H9 (cell line): Measurements from ENCODE around the gene MAST4. TPM values are rescaled to one million over a fixed set of nuclear protein-coding genes. Genes with fewer than 3 reads are reported as not detected.
"Not testable (repeated sequence)": the region's sequence is repeated elsewhere in the genome, so short reads cannot be mapped to it uniquely, and the experiment has no call there.

Source experiments
- DNase-seq: peaks from one replicate; pipeline ENCODE4 v3.0.0-alpha.2; 2017
- H2AFZ ChIP-seq: one replicate; pipeline ENCODE4 v1.6.1; 2013; ENCODE audit warnings: mild to moderate bottlenecking, low read length, control low read depth, moderate library complexity
- H2AK5ac ChIP-seq: 2 replicates; pipeline ENCODE4 v1.6.1; 2013; ENCODE audit warnings: low read length, control low read depth, mixed read lengths; ENCODE audit not compliant: insufficient read length
- H2BK120ac ChIP-seq: one replicate; pipeline ENCODE4 v1.6.1; 2013; ENCODE audit warnings: low read depth, mild to moderate bottlenecking, low read length, control low read depth, inconsistent platforms; ENCODE audit not compliant: poor library complexity, severe bottlenecking
- H2BK12ac ChIP-seq: 2 replicates; pipeline ENCODE4 v1.6.1; 2013; ENCODE audit warnings: low read length, control low read depth, mixed read lengths, low read depth; ENCODE audit not compliant: insufficient read length
- H2BK15ac ChIP-seq: 2 replicates; pipeline ENCODE4 v1.6.1; 2013; ENCODE audit warnings: low read depth, low read length, control low read depth
- H2BK20ac ChIP-seq: one replicate; pipeline ENCODE4 v1.6.1; 2013; ENCODE audit warnings: low read depth, mild to moderate bottlenecking, low read length, control low read depth, inconsistent platforms; ENCODE audit not compliant: poor library complexity, severe bottlenecking
- H2BK5ac ChIP-seq: 2 replicates; pipeline ENCODE4 v1.6.1; 2013; ENCODE audit warnings: low read length, control low read depth, mixed read lengths; ENCODE audit not compliant: insufficient read length
- H3K14ac ChIP-seq: 2 replicates; pipeline ENCODE4 v1.6.1; 2013; ENCODE audit warnings: low read length, control low read depth; ENCODE audit not compliant: insufficient read depth
- H3K18ac ChIP-seq: 2 replicates; pipeline ENCODE4 v1.6.1; 2013; ENCODE audit warnings: low read depth, mild to moderate bottlenecking, mixed read lengths, low read length, control low read depth; ENCODE audit not compliant: insufficient read length
- H3K23ac ChIP-seq: 2 replicates; pipeline ENCODE4 v1.6.1; 2013; ENCODE audit warnings: low read length, control low read depth, mixed read lengths, low read depth; ENCODE audit not compliant: insufficient read length
- H3K23me2 ChIP-seq: 2 replicates; pipeline ENCODE4 v1.6.1; 2013; ENCODE audit warnings: low read depth, mild to moderate bottlenecking, mixed read lengths, low read length, control low read depth; ENCODE audit not compliant: insufficient read length, poor library complexity, severe bottlenecking
- H3K27ac ChIP-seq: 2 replicates; pipeline ENCODE4 v1.5.1; 2013; ENCODE audit warnings: low read length, control low read depth, mixed read lengths, low read depth; ENCODE audit not compliant: insufficient read length
- H3K27me3 ChIP-seq: 2 replicates; pipeline ENCODE4 v1.6.1; 2013; ENCODE audit warnings: low read length, control low read depth, inconsistent platforms; ENCODE audit not compliant: insufficient read depth
- H3K4ac ChIP-seq: 2 replicates; pipeline ENCODE4 v1.6.1; 2013; ENCODE audit warnings: low read depth, mild to moderate bottlenecking, control low read depth, inconsistent platforms, low read length, moderate library complexity
- H3K4me1 ChIP-seq: 2 replicates; pipeline ENCODE4 v1.6.1; 2013; ENCODE audit warnings: low read length, control low read depth, inconsistent platforms; ENCODE audit not compliant: insufficient read depth
- H3K4me2 ChIP-seq: 2 replicates; pipeline ENCODE4 v1.6.1; 2013; ENCODE audit warnings: low read length, control low read depth, mixed read lengths; ENCODE audit not compliant: insufficient read length, insufficient read depth
- H3K56ac ChIP-seq: 2 replicates; pipeline ENCODE4 v1.6.1; 2013; ENCODE audit warnings: low read depth, mild to moderate bottlenecking, mixed read lengths, low read length, control low read depth; ENCODE audit not compliant: insufficient read length
- H3K79me1 ChIP-seq: 2 replicates; pipeline ENCODE4 v1.6.1; 2013; ENCODE audit warnings: low read depth, mild to moderate bottlenecking, moderate library complexity, low read length, control low read depth, inconsistent platforms; ENCODE audit not compliant: insufficient read depth, poor library complexity, severe bottlenecking
- H3K79me2 ChIP-seq: 2 replicates; pipeline ENCODE4 v1.6.1; 2013; ENCODE audit warnings: low read length, control low read depth, inconsistent platforms; ENCODE audit not compliant: insufficient read depth
- H3K9ac ChIP-seq: 2 replicates; pipeline ENCODE4 v1.6.1; 2013; ENCODE audit warnings: low read length, control low read depth, mixed read lengths; ENCODE audit not compliant: insufficient read length; ENCODE audit errors: extremely low read depth
- H3K9me3 ChIP-seq: one replicate; pipeline ENCODE4 v1.6.1; 2013; ENCODE audit warnings: low read depth, low read length, inconsistent platforms; ENCODE audit not compliant: control insufficient read depth
- H3T11ph ChIP-seq: one replicate; pipeline ENCODE4 v1.6.1; 2013; ENCODE audit warnings: mild to moderate bottlenecking, low read length, control low read depth, inconsistent platforms
- H4K20me1 ChIP-seq: one replicate; pipeline ENCODE4 v1.6.1; 2013; ENCODE audit not compliant: control insufficient read depth, insufficient read length, insufficient read depth
- H4K5ac ChIP-seq: 2 replicates; pipeline ENCODE4 v1.6.1; 2013; ENCODE audit warnings: low read depth, mild to moderate bottlenecking, mixed read lengths, low read length, control low read depth; ENCODE audit not compliant: insufficient read length
- H4K8ac ChIP-seq: replicated peaks from 2 replicates; pipeline ENCODE4 v1.6.1; 2013; ENCODE audit warnings: low read length, control low read depth, mixed read lengths, low read depth; ENCODE audit not compliant: insufficient read length
- H4K91ac ChIP-seq: 2 replicates; pipeline ENCODE4 v1.6.1; 2013; ENCODE audit warnings: low read depth, mild to moderate bottlenecking, moderate library complexity, mixed read lengths, low read length, control low read depth; ENCODE audit not compliant: insufficient read length
- H3K27ac Mint-ChIP-seq, 3 experiments: 2 replicates in 2 of 3; 3 replicates in 1 of 3; pipeline ENCODE4 v1.8.0; 2020 to 2021; ENCODE audit warnings: mixed read lengths in 3 of 3, mild to moderate bottlenecking in 1 of 3, moderate library complexity in 1 of 3
- H3K27me3 Mint-ChIP-seq: 2 replicates; pipeline ENCODE4 v1.8.0; 2021; ENCODE audit warnings: low read depth, mild to moderate bottlenecking, moderate library complexity, mixed read lengths
- H3K36me3 Mint-ChIP-seq, 3 experiments: 2 replicates in 2 of 3; 3 replicates in 1 of 3; pipeline ENCODE4 v1.8.0; 2020 to 2021; ENCODE audit warnings: low read depth in 3 of 3, mixed read lengths in 3 of 3; ENCODE audit not compliant: insufficient read depth in 1 of 3
- H3K4me1 Mint-ChIP-seq, 2 experiments: 2 replicates each; pipeline ENCODE4 v1.8.0; 2020; ENCODE audit warnings: mixed read lengths in 2 of 2
- H3K4me3 Mint-ChIP-seq, 2 experiments: 2 replicates in 1 of 2; 3 replicates in 1 of 2; pipeline ENCODE4 v1.8.0; 2020 to 2021; ENCODE audit warnings: mild to moderate bottlenecking in 2 of 2, mixed read lengths in 2 of 2, moderate library complexity in 1 of 2
- H3K9me3 Mint-ChIP-seq, 2 experiments: 2 replicates in 1 of 2; 3 replicates in 1 of 2; pipeline ENCODE4 v1.8.0; 2020; ENCODE audit warnings: mild to moderate bottlenecking in 2 of 2, mixed read lengths in 2 of 2, moderate library complexity in 1 of 2
- CTCF ChIP-seq: fragments of 200-600 bp; sonication (generic); conservative IDR thresholded peaks from 3 replicates; pipeline ENCODE4 v1.8.0; 2021; ENCODE audit warnings: antibody characterized with exemption, mild to moderate bottlenecking
- WGBS: extraction: QIAGEN DNeasy Blood & Tissue Kit; methylation state at CpG from one replicate; pipeline ENCODE4 v1.1.7; 2013; ENCODE audit warnings: missing lambda C conversion rate, low lambda C conversion rate, mixed read lengths; ENCODE audit not compliant: insufficient read length; ENCODE audit errors: extremely low coverage; 5-methylcytosine and 5-hydroxymethylcytosine counted together
- total RNA-seq: library from RNA; stranded (reverse); gene quantifications from 2 replicates; pipeline ENCODE4 v1.2.1, GENCODE V29; 2021

The MAST4 gene
- total RNA-seq, 1 experiment from 2014 or later = 3.7 TPM

- Histone ChIP-seq H3K79me1 (no peaks in the 10 kb centered on the region), H2BK12ac (no peak overlapping the region), H3K27me3 (no peaks in the 10 kb centered on the region), H4K8ac (no peak overlapping the region), H2AK5ac (no peak overlapping the region), H3K56ac (no peak overlapping the region), H3K9me3 (no peaks in the 10 kb centered on the region), H3K18ac (no peak overlapping the region), H3K23me2 (no peaks in the 10 kb centered on the region), H3K4me1 (no peaks in the 10 kb centered on the region), H3K4ac (no peak overlapping the region), H3K23ac (no peak overlapping the region), H3T11ph (no peak overlapping the region), H2BK120ac (no peak overlapping the region), H3K79me2 (no peaks in the 10 kb centered on the region), H2BK15ac (no peak overlapping the region), H2BK5ac (no peak overlapping the region), H3K27ac (no peak overlapping the region), H2AFZ (no peak overlapping the region), H2BK20ac (no peak overlapping the region), H4K5ac (no peak overlapping the region), H4K20me1 (no peaks in the 10 kb centered on the region), H3K9ac (no peak overlapping the region), H3K4me2 (no peak overlapping the region), H4K91ac (no peak overlapping the region), H3K14ac (no peak overlapping the region)
- H3K9me3 Mint-ChIP-seq = peaks cover 0 to 3% of the 10 kb centered on the region in 2 experiments; a peak in 2 of 5 replicates
- TF ChIP-seq CTCF = no peak
- no peak for DNase-seq
- no CpG with 5 or more reads among the region's 4 CpGs for WGBS
- H3K36me3 Mint-ChIP-seq = peaks cover 0 to 7% (median 3%) of the 10 kb centered on the region in 3 experiments; a peak in 3 of 7 replicates
- no peak overlapping the region for H3K4me3 Mint-ChIP-seq
- H3K4me1 Mint-ChIP-seq = no peaks in the 10 kb centered on the region
- no peaks in the 10 kb centered on the region for H3K27me3 Mint-ChIP-seq
- peak overlapping the region in 1 of 3 experiments; percentile 80; a peak in 1 of 7 replicates for H3K27ac Mint-ChIP-seq
These were observed 528.4 kb downstream of the MAST4 start for GRCh38 chr5:67124556-67124955.

DNA sequence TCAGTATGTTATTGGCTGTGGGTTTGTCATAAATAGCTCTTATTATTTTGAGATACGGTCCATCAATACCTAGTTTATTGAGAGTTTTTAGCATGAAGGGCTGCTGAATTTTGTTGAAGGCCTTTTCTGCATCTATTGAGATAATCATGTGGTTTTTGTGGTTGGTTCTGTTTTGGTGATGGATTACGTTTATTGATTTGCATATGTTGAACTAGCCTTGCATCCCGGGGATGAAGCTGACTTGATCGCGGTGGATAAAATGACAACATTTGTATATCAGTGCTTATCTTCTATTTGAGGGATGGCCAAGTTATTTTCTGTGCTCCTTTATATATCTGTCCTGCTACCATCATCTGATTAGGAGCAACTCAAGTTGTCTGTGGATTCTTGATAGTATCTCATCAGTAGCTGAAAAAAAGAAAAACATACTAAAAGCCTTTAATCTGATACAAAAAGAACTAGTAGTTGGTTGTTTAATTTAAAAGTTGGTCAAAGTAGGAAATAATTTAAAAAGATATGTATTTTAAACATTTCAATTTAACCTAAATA lies 531.2 kb downstream of the MAST4 start:
- H3K23me2 ChIP-seq, H3K27me3 Mint-ChIP-seq, H3T11ph ChIP-seq, H3K4me1 Mint-ChIP-seq, H2BK12ac ChIP-seq, H3K4me1 ChIP-seq, H4K20me1 ChIP-seq, H4K5ac ChIP-seq, H2BK5ac ChIP-seq, H4K8ac ChIP-seq, H3K14ac ChIP-seq, H3K18ac ChIP-seq, H2BK15ac ChIP-seq, H3K36me3 Mint-ChIP-seq, H3K56ac ChIP-seq, H3K4me2 ChIP-seq, H3K9ac ChIP-seq, H3K79me2 ChIP-seq, H3K79me1 ChIP-seq, H3K27ac ChIP-seq, H3K4me3 Mint-ChIP-seq, H3K27me3 ChIP-seq, H3K23ac ChIP-seq, H3K27ac Mint-ChIP-seq, H3K9me3 Mint-ChIP-seq, H2BK120ac ChIP-seq, H3K9me3 ChIP-seq, H2AFZ ChIP-seq, H2AK5ac ChIP-seq, DNase-seq, H2BK20ac ChIP-seq, H4K91ac ChIP-seq, H3K4ac ChIP-seq: not testable (repeated sequence)
- WGBS = no CpG with 5 or more reads among the region's 5 CpGs
